Measurements from ENCODE around the gene MYL12A. TPM values are rescaled to one million over a fixed set of nuclear protein-coding genes. Genes with fewer than 3 reads are reported as not detected.

MYL12A gene
- total and polyA plus RNA-seq, 2 donors (not counting 3 experiments of a cell fraction or from before 2014, with no cell fraction given) = 597 to 796 TPM

- no peak overlapping the region for H3K27ac ChIP-seq (ENCODE audit: insufficient read depth, low read depth, low read length)
- H3K4me1 ChIP-seq (ENCODE audit: control insufficient read depth, extremely low read depth, insufficient read depth, low read length) = no peaks in the 10 kb centered on the region
- FAIRE-seq (no peak), DNase-seq (ENCODE audit: low read depth, low spot score) (no peak)
- CTCF ChIA-PET = interaction anchor here (0.6 to 1.5 kb wide), 4 partner anchors 291 to 700 kb away, joined by 3 to 7 read pairs (median 3); no protein-coding TSS in a partner anchor
- no TSS peak for BruUV-seq (replicated peaks)
- H2AFZ ChIP-seq (ENCODE audit: low read depth, low read length) = no peak overlapping the region
- no peaks in the 10 kb centered on the region for H4K20me1 ChIP-seq (replicated peaks; ENCODE audit: control insufficient read depth, extremely low read depth, insufficient read depth, low read length)
- peaks cover 0 to 3% of the 10 kb centered on the region in 2 experiments for H3K27me3 ChIP-seq (ENCODE audit: control insufficient read depth in 2 of 2, insufficient read depth in 2 of 2, low read length in 2 of 2)
- POLR2A ChIA-PET = no interaction called here
- no peak overlapping the region for H3K4me3 ChIP-seq (replicated peaks in 1 of 3; ENCODE audit: insufficient read depth in 1 of 3, low read depth in 1 of 3, low read length in 3 of 3)
- no peak overlapping the region for H3K4me2 ChIP-seq (ENCODE audit: insufficient read depth, low read length)
- intact Hi-C loops (cut with micrococcal nuclease) = no loop called here
- H3K36me3 ChIP-seq (ENCODE audit: control insufficient read depth in 2 of 2, extremely low read depth in 1 of 2, insufficient read depth in 2 of 2, low read length in 2 of 2) = no peaks in the 10 kb centered on the region
- no peaks in the 10 kb centered on the region for H3K9me1 ChIP-seq (replicated peaks; ENCODE audit: control insufficient read depth, extremely low read depth, insufficient read depth, low read length)
- dilution Hi-C loops (cut with MboI; ENCODE audit: extremely low pct_ligation_motif_present, low sequenced_read_pairs) = no loop called here
- H3K9ac ChIP-seq (replicated peaks; ENCODE audit: extremely low read depth, insufficient read depth, low read length) = no peak overlapping the region
- no peaks in the 10 kb centered on the region for H3K79me2 ChIP-seq (ENCODE audit: control insufficient read depth, insufficient read depth, low read length)
- TF ChIP-seq EZH2 (IDR thresholded peaks at IDR 0.05; ENCODE audit: borderline replicate concordance, low read depth, low read length, severe bottlenecking) (no peak), FOS (IDR thresholded peaks at IDR 0.05; ENCODE audit: borderline replicate concordance, insufficient read depth, low read length) (peak; percentile 8)
- H3K9me3 ChIP-seq (replicated peaks; ENCODE audit: control insufficient read depth, insufficient read depth, low read length) = no peaks in the 10 kb centered on the region
Observed at GRCh38 chr18:3294435-3295080, 47.0 kb downstream of the MYL12A start.

- Histone ChIP-seq H3K9me1 (replicated peaks; ENCODE audit: control insufficient read depth, extremely low read depth, insufficient read depth, low read length) (no peaks in the 10 kb centered on the region), H3K4me1 (ENCODE audit: control insufficient read depth, extremely low read depth, insufficient read depth, low read length) (no peaks in the 10 kb centered on the region), H3K27ac (ENCODE audit: insufficient read depth, low read depth, low read length) (no peak overlapping the region), H3K9ac (replicated peaks; ENCODE audit: extremely low read depth, insufficient read depth, low read length) (peak overlapping the region; percentile 20), H3K4me3 (replicated peaks in 1 of 3; ENCODE audit: insufficient read depth in 1 of 3, low read depth in 1 of 3, low read length in 3 of 3) (peak overlapping the region in 2 of 3 experiments; percentile 53 to 54), H4K20me1 (replicated peaks; ENCODE audit: control insufficient read depth, extremely low read depth, insufficient read depth, low read length) (no peaks in the 10 kb centered on the region), H3K4me2 (ENCODE audit: insufficient read depth, low read length) (peak overlapping the region; percentile 26), H3K27me3 (ENCODE audit: control insufficient read depth in 2 of 2, insufficient read depth in 2 of 2, low read length in 2 of 2) (peaks cover 0 to 10% of the 10 kb centered on the region in 2 experiments), H3K79me2 (ENCODE audit: control insufficient read depth, insufficient read depth, low read length) (no peaks in the 10 kb centered on the region), H2AFZ (ENCODE audit: low read depth, low read length) (peak overlapping the region; percentile 44), H3K9me3 (replicated peaks; ENCODE audit: control insufficient read depth, insufficient read depth, low read length) (no peaks in the 10 kb centered on the region), H3K36me3 (ENCODE audit: control insufficient read depth in 2 of 2, extremely low read depth in 1 of 2, insufficient read depth in 2 of 2, low read length in 2 of 2) (no peaks in the 10 kb centered on the region)
- DNase-seq (ENCODE audit: low read depth, low spot score) = peak; percentile 57
- intact Hi-C loops (cut with micrococcal nuclease) (no loop called here), dilution Hi-C loops (cut with MboI; ENCODE audit: extremely low pct_ligation_motif_present, low sequenced_read_pairs) (no loop called here)
- TF ChIP-seq POLR2AphosphoS5 (IDR thresholded peaks at IDR 0.05; ENCODE audit: insufficient read depth, low read depth, low read length) (peak; percentile 23), CTCF (IDR thresholded peaks at IDR 0.05; ENCODE audit: extremely low read depth in 1 of 2, insufficient read depth in 1 of 2, low read depth in 1 of 2, low read length in 2 of 2) (peak; percentile 64 to 67), MAX (IDR thresholded peaks at IDR 0.05; ENCODE audit: insufficient read depth, insufficient read length) (no peak)
- no TSS peak for BruUV-seq (replicated peaks)
- POLR2A ChIA-PET = interaction anchor here (1.4 kb wide), 1 partner anchor 151 kb away, joined by 4 read pairs; no protein-coding TSS in a partner anchor
- CTCF ChIA-PET = interaction anchor here (0.7 to 3.3 kb wide), 17 partner anchors 8 to 698 kb away, joined by 3 to 23 read pairs (median 5); no protein-coding TSS in a partner anchor
- no peak for FAIRE-seq
Observed at GRCh38 chr18:3297025-3297984, 49.7 kb downstream of the MYL12A start.
